Breast epithelium (tissue), 3 donors: ENCODE results near the gene GAK.

ENCODE experiments used
- POLR2A ChIP-seq: fragments of 450-650 bp; IDR thresholded peaks from one replicate; pipeline ENCODE4 v1.6.1; 2016; ENCODE audit warnings: antibody characterized with exemption, mild to moderate bottlenecking, moderate library complexity
- POLR2AphosphoS5 ChIP-seq, 3 donors: sonication (generic); formaldehyde crosslinking; IDR thresholded peaks; one replicate each; pipeline ENCODE4 v1.6.1; 2017; ENCODE audit warnings: antibody characterized with exemption in 3 of 3
- TF ChIP-seq, protein P1 (sequence below), 3 donors: fragments of 450-650 bp; IDR thresholded peaks; one replicate each; pipeline ENCODE4 v1.5.1; 2016 to 2017; ENCODE audit warnings: antibody characterized with exemption in 3 of 3, mild to moderate bottlenecking in 3 of 3, moderate library complexity in 3 of 3

DNA sequence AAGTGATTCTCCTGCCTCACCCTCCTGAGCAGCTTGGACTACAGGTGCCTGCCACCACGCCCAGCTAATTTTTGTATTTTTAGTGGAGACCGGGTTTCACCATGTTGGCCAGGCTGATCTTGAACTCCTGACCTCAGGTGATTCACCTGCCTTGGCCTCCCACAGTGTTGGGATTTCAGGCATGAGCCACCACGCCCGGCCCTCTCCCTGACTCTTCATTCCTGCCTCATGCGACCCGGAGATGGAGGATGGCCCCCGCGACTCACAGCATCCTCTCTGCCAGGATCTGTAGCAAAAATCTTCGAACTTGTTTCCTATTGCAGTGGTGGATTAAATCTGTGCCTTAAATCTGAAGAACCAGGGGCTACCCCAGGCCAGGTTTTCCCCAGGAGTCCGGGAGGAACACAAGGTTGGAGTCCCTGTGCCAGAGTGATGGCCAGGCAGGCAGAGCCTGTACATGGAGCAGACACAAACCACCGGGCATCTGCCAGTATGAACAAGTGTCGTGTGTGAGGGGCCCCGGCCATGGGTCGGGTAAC lies 117.7 kb downstream of the GAK start:
- TF ChIP-seq, protein P1, sequence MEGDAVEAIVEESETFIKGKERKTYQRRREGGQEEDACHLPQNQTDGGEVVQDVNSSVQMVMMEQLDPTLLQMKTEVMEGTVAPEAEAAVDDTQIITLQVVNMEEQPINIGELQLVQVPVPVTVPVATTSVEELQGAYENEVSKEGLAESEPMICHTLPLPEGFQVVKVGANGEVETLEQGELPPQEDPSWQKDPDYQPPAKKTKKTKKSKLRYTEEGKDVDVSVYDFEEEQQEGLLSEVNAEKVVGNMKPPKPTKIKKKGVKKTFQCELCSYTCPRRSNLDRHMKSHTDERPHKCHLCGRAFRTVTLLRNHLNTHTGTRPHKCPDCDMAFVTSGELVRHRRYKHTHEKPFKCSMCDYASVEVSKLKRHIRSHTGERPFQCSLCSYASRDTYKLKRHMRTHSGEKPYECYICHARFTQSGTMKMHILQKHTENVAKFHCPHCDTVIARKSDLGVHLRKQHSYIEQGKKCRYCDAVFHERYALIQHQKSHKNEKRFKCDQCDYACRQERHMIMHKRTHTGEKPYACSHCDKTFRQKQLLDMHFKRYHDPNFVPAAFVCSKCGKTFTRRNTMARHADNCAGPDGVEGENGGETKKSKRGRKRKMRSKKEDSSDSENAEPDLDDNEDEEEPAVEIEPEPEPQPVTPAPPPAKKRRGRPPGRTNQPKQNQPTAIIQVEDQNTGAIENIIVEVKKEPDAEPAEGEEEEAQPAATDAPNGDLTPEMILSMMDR (IDR thresholded peaks at IDR 0.05): no peak
- no peak for TF ChIP-seq POLR2A
- TF ChIP-seq POLR2AphosphoS5 (IDR thresholded peaks at IDR 0.05): no peak
